Psoas muscle (tissue), 8 donors: ENCODE data around the gene SETD3. TPM values are rescaled to one million over a fixed set of nuclear protein-coding genes. Genes with fewer than 3 reads are reported as not detected.

Experiments used
- ATAC-seq, 4 donors: fragments of 200-7000 bp; cut with Tn5 transposase; one replicate each; pipeline ENCODE4 v1.9.1; 2020; ENCODE audit warnings: moderate library complexity in 3 of 4, mild to moderate bottlenecking in 2 of 4
- DNase-seq, 2 donors: peaks; one replicate each; pipeline ENCODE4 v3.0.0-alpha.2; 2020
- H3K27ac ChIP-seq: fragments of 200-600 bp; one replicate; pipeline ENCODE4 v1.8.0; 2022
- H3K27me3 ChIP-seq, 3 donors: fragments of 200-600 bp in 1 of 3; one replicate each; pipeline versions ENCODE4 v1.6.1 to v1.8.0; 2013 to 2022; ENCODE audit warnings: low read length in 2 of 3, mild to moderate bottlenecking in 2 of 3, moderate library complexity in 1 of 3; ENCODE audit not compliant: insufficient read depth in 3 of 3
- H3K36me3 ChIP-seq, 2 donors: fragments of 200-600 bp in 1 of 2; one replicate each; pipeline versions ENCODE4 v1.6.1 to v1.8.0; 2013 to 2022; ENCODE audit warnings: low read depth in 1 of 2, mild to moderate bottlenecking in 1 of 2, moderate library complexity in 1 of 2; ENCODE audit not compliant: insufficient read depth in 1 of 2
- H3K4me1 ChIP-seq: fragments of 200-600 bp; one replicate; pipeline ENCODE4 v1.8.0; 2022
- H3K4me3 ChIP-seq: fragments of 200-600 bp; one replicate; pipeline ENCODE4 v1.8.0; 2022; ENCODE audit warnings: mild to moderate bottlenecking
- H3K9me3 ChIP-seq: fragments of 200-600 bp; one replicate; pipeline ENCODE4 v1.8.0; 2022
- CTCF ChIP-seq: fragments of 200-600 bp; IDR thresholded peaks from one replicate; pipeline ENCODE4 v1.8.0; 2022; ENCODE audit warnings: antibody characterized with exemption
- WGBS, 3 donors: extraction: QIAGEN DNeasy Blood & Tissue Kit; methylation state at CpG; one replicate each; pipeline versions ENCODE4 v1.1.6 to v1.1.7; 2013; 5-methylcytosine and 5-hydroxymethylcytosine counted together
- intact Hi-C, 2 donors: fragments of 100-400 bp; cut with DNase I; formaldehyde crosslinking; loops; one replicate each; pipeline versions ENCODE4 v1.11.0 to v1.14.2; 2022
- polyA plus RNA-seq, 3 donors: library from polyadenylated mRNA; stranded (reverse); fragments of 200-250 nt; gene quantifications; one replicate each; pipeline ENCODE4 v1.2.3, GENCODE V29; 2013
- total RNA-seq, 4 donors: library from RNA; stranded (reverse); fragmentation: NEBNext Ultra II Directional in 2 of 4; extraction: Animal tissue kit (Norgen Biotek cat#: 25700) in 2 of 4; gene quantifications; one replicate each; pipeline versions ENCODE4 v1.2.1 to v1.2.4, GENCODE V29; 2021 to 2023
- donor health status: healthy with polysubstance abuse.
- donor health status: DM: no; HTN: no; CAD: no; lungs with moderate emphysema.
- donor health status: Bipolar disorder and iron deficiency.
- donor health status: healthy.
- donor health status: DM: yes; HTN: yes; CAD: no.
- donor health status: DM: no; HTN: no; CAD: no.
- donor health status: DM: no; HTN: no; CAD: no.
- donor health status: DM: yes; HTN: yes; CAD: no.

SETD3 gene
- total and polyA plus RNA-seq, 7 donors, result 84.0 to 177 (median 123) TPM

DNA sequence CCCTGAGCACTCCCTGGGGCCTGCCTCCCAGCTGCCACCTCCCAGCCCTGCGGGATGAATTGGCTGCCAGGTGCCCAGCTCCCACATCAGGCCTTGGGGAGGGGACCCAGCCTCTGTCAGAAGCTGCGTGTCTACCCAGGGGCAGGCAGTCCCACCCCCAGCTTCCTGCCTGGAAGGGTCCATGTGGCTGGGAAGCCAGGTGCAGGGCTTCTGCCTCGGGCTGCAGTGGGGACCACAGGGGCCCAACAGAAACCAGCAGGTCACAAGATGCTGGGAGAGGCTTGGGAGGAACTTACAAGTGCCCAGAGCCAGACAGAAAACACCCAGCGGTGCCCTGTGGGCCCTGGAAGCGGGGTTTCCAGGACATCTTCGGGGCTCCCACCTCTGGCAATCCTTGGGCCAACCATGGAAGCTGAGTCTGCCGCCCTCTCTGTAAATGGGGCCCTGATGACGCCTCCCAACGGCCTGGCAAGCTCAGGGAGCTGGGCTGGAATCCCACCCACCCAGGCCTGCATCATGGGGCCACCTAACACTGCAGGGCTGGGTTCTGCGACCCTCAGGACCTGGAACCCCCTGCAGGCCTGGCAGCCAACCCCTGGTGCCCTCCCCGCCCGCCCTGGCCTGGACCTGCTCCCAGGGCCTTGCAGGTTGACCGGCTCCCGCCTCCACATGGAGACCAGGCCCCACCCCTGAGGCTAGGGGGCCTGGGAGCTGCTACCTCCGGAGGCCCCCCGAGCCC lies 37.2 kb upstream of the SETD3 start:
- Histone ChIP-seq H3K9me3 (no peaks in the 10 kb centered on the region), H3K4me1 (no peaks in the 10 kb centered on the region), H3K36me3 (peaks cover 0 to 17% of the 10 kb centered on the region in 2 donors), H3K27me3 (no peaks in the 10 kb centered on the region), H3K27ac (no peak overlapping the region), H3K4me3 (no peak overlapping the region)
- DNase-seq (peak in 1 of 2 donors; percentile 48), ATAC-seq (peak; percentile 2 to 15 (median 2))
- WGBS, 3 donors, result 60 to 67% (median 62%) methylated on average over 16 of the region's 16 CpGs
- intact Hi-C loops, result loop anchor here (1.0 to 10.0 kb wide), 4 partner anchors 49 to 387 kb away; no protein-coding TSS in a partner anchor
- TF ChIP-seq CTCF, result no peak

- TF ChIP-seq CTCF, result no peak
- Histone ChIP-seq H3K4me1 (no peaks in the 10 kb centered on the region), H3K27me3 (no peaks in the 10 kb centered on the region), H3K27ac (no peak overlapping the region), H3K9me3 (no peaks in the 10 kb centered on the region), H3K36me3 (peaks cover 0 to 24% of the 10 kb centered on the region in 2 donors), H3K4me3 (no peak overlapping the region)
- DNase-seq (peak in 1 of 2 donors; percentile 51), ATAC-seq (no peak)
- intact Hi-C loops, result loop anchor here (5.0 to 10.0 kb wide), 2 partner anchors 50 to 388 kb away; no protein-coding TSS in a partner anchor
- 73 to 92% (median 78%) methylated on average over 13 to 14 of the region's 14 CpGs for WGBS, 3 donors
Observed at GRCh38 chr14:99516871-99517642, 36.4 kb upstream of the SETD3 start.

DNA sequence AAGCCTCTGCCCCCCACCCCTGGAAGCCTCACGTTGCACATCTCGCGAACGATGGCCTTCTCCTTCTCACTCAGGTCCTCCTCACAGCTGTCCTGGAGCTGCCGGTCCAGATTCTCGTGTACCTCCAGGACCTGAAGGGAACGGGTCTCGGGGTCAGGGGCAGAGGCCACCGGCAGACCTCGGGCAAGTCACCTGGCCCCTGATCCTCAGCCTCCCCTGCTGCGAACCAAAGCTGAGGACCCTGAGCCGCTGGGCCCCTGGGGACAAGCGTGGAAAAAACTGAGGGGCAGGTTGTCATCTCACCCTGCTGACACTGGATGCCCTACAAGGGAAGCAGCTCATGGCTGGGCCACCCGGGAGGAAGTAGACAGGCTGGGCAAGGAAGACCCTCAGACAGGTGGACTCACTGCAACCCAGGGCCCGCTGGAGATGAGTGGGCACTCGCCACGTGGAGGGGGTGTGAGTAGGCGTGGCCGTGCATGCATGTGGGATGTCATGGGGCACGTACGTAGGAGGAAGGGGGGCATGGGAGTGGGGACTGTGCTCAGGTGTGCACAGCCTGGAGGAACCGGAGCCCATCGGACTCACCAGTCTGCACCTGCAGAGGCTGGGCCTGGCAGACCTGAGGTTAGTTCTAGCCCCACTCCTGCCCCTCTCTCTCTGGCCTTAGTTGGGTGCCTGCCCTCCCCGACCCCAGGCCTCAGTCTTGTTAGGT lies 35.7 kb upstream of the SETD3 start:
- WGBS, 3 donors, result 71 to 83% (median 71%) methylated on average over 24 of the region's 24 CpGs
- Histone ChIP-seq H3K36me3 (peaks cover 0 to 32% of the 10 kb centered on the region in 2 donors), H3K27me3 (no peaks in the 10 kb centered on the region), H3K9me3 (no peaks in the 10 kb centered on the region), H3K4me1 (no peaks in the 10 kb centered on the region), H3K4me3 (no peak overlapping the region), H3K27ac (no peak overlapping the region)
- TF ChIP-seq CTCF, result no peak
- ATAC-seq (no peak), DNase-seq (peak in 1 of 2 donors; percentile 39)
- intact Hi-C loops, result loop anchor here (5.0 to 10.0 kb wide), 2 partner anchors 51 to 388 kb away; no protein-coding TSS in a partner anchor

GRCh38 chr14:99515301-99516155 lies 34.9 kb upstream of the SETD3 start:
- H3K4me1 ChIP-seq, result no peaks in the 10 kb centered on the region
- 84 to 87% (median 85%) methylated on average over 25 to 27 of the region's 27 CpGs for WGBS, 3 donors
- H3K4me3 ChIP-seq, result no peak overlapping the region
- intact Hi-C loops, result loop anchor here (5.0 to 10.0 kb wide), 2 partner anchors 52 to 389 kb away; no protein-coding TSS in a partner anchor
- TF ChIP-seq CTCF, result no peak
- DNase-seq (peak in 1 of 2 donors; percentile 48), ATAC-seq (no peak)
- no peaks in the 10 kb centered on the region for H3K9me3 ChIP-seq
- no peak overlapping the region for H3K27ac ChIP-seq
- no peaks in the 10 kb centered on the region for H3K27me3 ChIP-seq
- peaks cover 0 to 40% of the 10 kb centered on the region in 2 donors for H3K36me3 ChIP-seq
